ENCODE data around the gene ADGRV1. TPM values are rescaled to one million over a fixed set of nuclear protein-coding genes. Genes with fewer than 3 reads are reported as not detected.

The ADGRV1 gene
- total RNA-seq, 4 donors from 2014 or later, result 0.08 to 0.87 (median 0.41) TPM

DNA sequence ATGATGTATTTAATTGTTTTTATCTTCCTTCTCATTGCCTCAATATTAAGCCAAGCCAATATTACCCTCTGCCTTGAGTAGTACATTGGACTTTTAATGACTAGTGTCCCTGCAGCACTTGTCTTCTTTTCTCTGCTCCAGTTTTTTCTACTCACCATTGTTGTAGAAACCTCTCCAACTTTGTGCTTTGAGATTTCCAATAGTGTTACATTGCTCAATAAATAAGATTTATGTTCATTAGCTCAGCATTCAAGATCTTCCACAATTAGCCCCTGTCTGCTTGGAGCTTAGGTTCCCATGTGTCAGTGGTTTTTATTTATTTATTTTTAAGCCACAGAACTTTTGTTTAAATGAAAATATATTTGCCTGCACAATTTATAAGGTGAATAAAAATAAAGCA, 145.3 kb downstream of the ADGRV1 start:
- no peaks in the 10 kb centered on the region for H3K27me3 ChIP-seq
- H3K9me3 ChIP-seq, result no peaks in the 10 kb centered on the region
- no peak overlapping the region for H3K4me3 ChIP-seq
- TF ChIP-seq, protein P1, sequence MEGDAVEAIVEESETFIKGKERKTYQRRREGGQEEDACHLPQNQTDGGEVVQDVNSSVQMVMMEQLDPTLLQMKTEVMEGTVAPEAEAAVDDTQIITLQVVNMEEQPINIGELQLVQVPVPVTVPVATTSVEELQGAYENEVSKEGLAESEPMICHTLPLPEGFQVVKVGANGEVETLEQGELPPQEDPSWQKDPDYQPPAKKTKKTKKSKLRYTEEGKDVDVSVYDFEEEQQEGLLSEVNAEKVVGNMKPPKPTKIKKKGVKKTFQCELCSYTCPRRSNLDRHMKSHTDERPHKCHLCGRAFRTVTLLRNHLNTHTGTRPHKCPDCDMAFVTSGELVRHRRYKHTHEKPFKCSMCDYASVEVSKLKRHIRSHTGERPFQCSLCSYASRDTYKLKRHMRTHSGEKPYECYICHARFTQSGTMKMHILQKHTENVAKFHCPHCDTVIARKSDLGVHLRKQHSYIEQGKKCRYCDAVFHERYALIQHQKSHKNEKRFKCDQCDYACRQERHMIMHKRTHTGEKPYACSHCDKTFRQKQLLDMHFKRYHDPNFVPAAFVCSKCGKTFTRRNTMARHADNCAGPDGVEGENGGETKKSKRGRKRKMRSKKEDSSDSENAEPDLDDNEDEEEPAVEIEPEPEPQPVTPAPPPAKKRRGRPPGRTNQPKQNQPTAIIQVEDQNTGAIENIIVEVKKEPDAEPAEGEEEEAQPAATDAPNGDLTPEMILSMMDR (IDR thresholded peaks at IDR 0.05), result no peak
- TF ChIP-seq EP300 (IDR thresholded peaks at IDR 0.05), result no peak
- TF ChIP-seq POLR2AphosphoS5 (IDR thresholded peaks at IDR 0.05), result no peak
- TF ChIP-seq POLR2A (IDR thresholded peaks at IDR 0.05), result no peak
- no peak overlapping the region for H3K27ac ChIP-seq
- no peaks in the 10 kb centered on the region for H3K36me3 ChIP-seq
- H3K4me1 ChIP-seq, result no peaks in the 10 kb centered on the region
- ATAC-seq, result no peak

GRCh38 chr5:90707698-90708097, 149.1 kb downstream of the ADGRV1 start:
- no peaks in the 10 kb centered on the region for H3K36me3 ChIP-seq
- WGBS, 2 donors (ENCODE audit: low coverage in 1 of 2), result 67 to 77% methylated on average over 1 of the region's 1 CpG
- TF ChIP-seq POLR2A (IDR thresholded peaks at IDR 0.05) (no peak), POLR2AphosphoS5 (IDR thresholded peaks at IDR 0.05) (no peak), EP300 (IDR thresholded peaks at IDR 0.05) (no peak)
- TF ChIP-seq, protein P1 (IDR thresholded peaks at IDR 0.05), result no peak
- no peaks in the 10 kb centered on the region for H3K27me3 ChIP-seq
- no peak overlapping the region for H3K4me3 ChIP-seq
- no peaks in the 10 kb centered on the region for H3K4me1 ChIP-seq
- no peaks in the 10 kb centered on the region for H3K9me3 ChIP-seq
- no peak for ATAC-seq
- H3K27ac ChIP-seq, result no peak overlapping the region

GRCh38 chr5:90709323-90710155, 150.9 kb downstream of the ADGRV1 start:
- Histone ChIP-seq H3K4me1 (no peaks in the 10 kb centered on the region), H3K27me3 (no peaks in the 10 kb centered on the region), H3K9me3 (no peaks in the 10 kb centered on the region), H3K36me3 (no peaks in the 10 kb centered on the region), H3K4me3 (no peak overlapping the region), H3K27ac (no peak overlapping the region)
- no peak for TF ChIP-seq POLR2AphosphoS5 (IDR thresholded peaks at IDR 0.05)
- TF ChIP-seq, protein P1 (IDR thresholded peaks at IDR 0.05), result peak in 3 of 4 experiments; percentile 7 to 54 (median 10)
- WGBS, 2 donors (ENCODE audit: low coverage in 1 of 2), result 80 to 83% methylated on average over 1 of the region's 1 CpG
- no peak for ATAC-seq

DNA sequence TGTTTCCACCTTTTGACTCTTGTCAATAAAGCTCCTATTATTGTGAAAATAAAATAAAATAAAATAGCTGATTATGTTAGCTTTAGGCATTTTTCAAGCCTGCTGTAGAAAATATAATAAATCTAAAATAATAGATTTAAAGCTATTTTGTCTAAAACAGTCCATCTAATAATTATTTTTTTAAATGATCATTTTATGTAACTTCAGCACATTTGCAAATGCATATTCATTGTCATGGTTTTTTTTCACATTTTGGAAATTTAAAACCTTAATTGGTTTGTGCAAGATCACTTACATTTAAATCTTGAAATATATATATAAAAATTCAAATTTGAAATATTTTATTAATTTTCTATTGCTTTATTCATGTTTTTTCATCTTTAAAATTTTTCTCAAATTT, 159.8 kb downstream of the ADGRV1 start:
- H3K36me3 ChIP-seq, result no peaks in the 10 kb centered on the region
- no peak overlapping the region for H3K4me3 ChIP-seq
- no peaks in the 10 kb centered on the region for H3K27me3 ChIP-seq
- H3K4me1 ChIP-seq, result no peaks in the 10 kb centered on the region
- ATAC-seq, result no peak
- TF ChIP-seq, protein P1 (IDR thresholded peaks at IDR 0.05), result no peak
- TF ChIP-seq EP300 (IDR thresholded peaks at IDR 0.05), result no peak
- TF ChIP-seq POLR2AphosphoS5 (IDR thresholded peaks at IDR 0.05), result no peak
- no peak for TF ChIP-seq POLR2A (IDR thresholded peaks at IDR 0.05)
- H3K27ac ChIP-seq, result no peak overlapping the region
- no peaks in the 10 kb centered on the region for H3K9me3 ChIP-seq

DNA sequence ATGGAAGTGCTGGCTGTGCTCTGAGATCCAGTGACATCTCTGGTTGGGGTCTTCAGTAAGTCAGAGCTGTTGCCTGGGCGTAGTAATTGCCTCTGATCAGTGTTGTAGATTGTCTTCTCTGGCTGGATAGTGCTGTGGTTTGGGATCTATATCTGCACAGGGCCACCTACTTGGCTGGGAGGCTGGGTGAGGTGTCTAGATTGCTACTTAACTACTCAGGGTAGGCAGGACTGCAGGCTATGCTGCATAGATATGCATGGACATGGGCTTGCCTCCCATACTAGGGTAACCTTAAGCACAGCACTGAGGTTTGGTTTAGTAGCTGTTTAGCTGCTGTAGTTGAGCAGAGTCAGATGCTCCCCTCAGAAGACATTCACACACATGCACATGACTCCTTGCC, 181.0 kb downstream of the ADGRV1 start:
- Histone ChIP-seq H3K36me3 (no peaks in the 10 kb centered on the region), H3K4me3 (no peak overlapping the region), H3K27ac (no peak overlapping the region), H3K4me1 (no peaks in the 10 kb centered on the region), H3K9me3 (peaks cover 0 to 27% (median 0%) of the 10 kb centered on the region in 3 donors), H3K27me3 (no peaks in the 10 kb centered on the region)
- TF ChIP-seq POLR2AphosphoS5 (IDR thresholded peaks at IDR 0.05) (no peak), EP300 (IDR thresholded peaks at IDR 0.05) (no peak), POLR2A (IDR thresholded peaks at IDR 0.05) (no peak)
- TF ChIP-seq, protein P1 (IDR thresholded peaks at IDR 0.05), result no peak
- no peak for ATAC-seq
- WGBS, 2 donors (ENCODE audit: low coverage in 1 of 2), result 67 to 80% methylated on average over 1 of the region's 1 CpG
